Measurements from ENCODE around the gene CLDN22.

CLDN22 gene

GRCh38 chr4:183320211-183321059, at the start of gene CLDN22:
Gene CLDN22 (minus strand): TSS chr4:183320276. CDS start chr4:183320218, 58 bp downstream.
- DNase-seq, result peak; percentile 9

GRCh38 chr4:183369073-183369472, 49.0 kb upstream of the CLDN22 start:
- DNase-seq, result no peak

- no peak for DNase-seq
Observed at GRCh38 chr4:183366206-183366835, 46.2 kb upstream of the CLDN22 start.

- no peak for DNase-seq
Observed at GRCh38 chr4:183364025-183364424, 43.9 kb upstream of the CLDN22 start.

GRCh38 chr4:183362916-183363542, 43.0 kb upstream of the CLDN22 start:
- no peak for DNase-seq

GRCh38 chr4:183362036-183362435, 42.0 kb upstream of the CLDN22 start:
- no peak for DNase-seq

- no peak for DNase-seq
Observed at GRCh38 chr4:183360161-183360919, 40.3 kb upstream of the CLDN22 start.

GRCh38 chr4:183358215-183358755, 38.2 kb upstream of the CLDN22 start:
- no peak for DNase-seq

GRCh38 chr4:183356931-183357675, 37.0 kb upstream of the CLDN22 start:
- DNase-seq, result no peak

GRCh38 chr4:183356173-183356830, 36.2 kb upstream of the CLDN22 start:
- no peak for DNase-seq

GRCh38 chr4:183355405-183355804, 35.3 kb upstream of the CLDN22 start:
- DNase-seq, result no peak

- no peak for DNase-seq
Observed at GRCh38 chr4:183354219-183354618, 34.1 kb upstream of the CLDN22 start.

- DNase-seq, result no peak
Observed at GRCh38 chr4:183353557-183353956, 33.5 kb upstream of the CLDN22 start.

- no peak for DNase-seq
Observed at GRCh38 chr4:183352546-183352945, 32.5 kb upstream of the CLDN22 start.

GRCh38 chr4:183350317-183351071, 30.4 kb upstream of the CLDN22 start:
- no peak for DNase-seq

- DNase-seq, result no peak
Observed at GRCh38 chr4:183349673-183350072, 29.6 kb upstream of the CLDN22 start.

GRCh38 chr4:183348706-183349659, 28.9 kb upstream of the CLDN22 start:
- no peak for DNase-seq

GRCh38 chr4:183348136-183348535, 28.1 kb upstream of the CLDN22 start:
- DNase-seq, result no peak

GRCh38 chr4:183347566-183347965, 27.5 kb upstream of the CLDN22 start:
- DNase-seq, result no peak

GRCh38 chr4:183347146-183347545, 27.1 kb upstream of the CLDN22 start:
- DNase-seq, result no peak
